ENCODE measurements around the gene ISG20. TPM values are rescaled to one million over a fixed set of nuclear protein-coding genes. Genes with fewer than 3 reads are reported as not detected.

Gene ISG20
- total and polyA plus RNA-seq, 7 donors = 1.9 to 177 (median 20.1) TPM

DNA sequence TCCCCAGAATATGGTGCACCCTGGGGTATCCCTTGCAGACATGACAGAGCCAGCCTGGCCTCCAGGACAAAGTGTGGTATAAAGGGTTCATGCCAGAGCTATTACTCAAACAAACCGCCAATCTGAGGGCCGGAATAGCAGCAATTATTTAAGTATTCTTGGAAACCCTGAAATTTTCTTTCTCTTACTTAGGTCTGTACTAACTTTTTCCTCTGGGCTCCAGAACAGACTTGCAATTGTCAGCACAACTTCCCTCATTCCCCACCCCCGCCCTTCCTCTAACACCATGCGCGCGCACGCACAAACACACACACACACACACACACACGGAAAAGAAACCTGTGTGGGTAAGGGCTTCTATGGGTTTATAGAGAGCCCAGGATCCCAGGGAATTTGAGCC, 56.3 kb downstream of the ISG20 start:
- no peak for TF ChIP-seq EP300 (IDR thresholded peaks at IDR 0.05)
- TF ChIP-seq, protein P1, sequence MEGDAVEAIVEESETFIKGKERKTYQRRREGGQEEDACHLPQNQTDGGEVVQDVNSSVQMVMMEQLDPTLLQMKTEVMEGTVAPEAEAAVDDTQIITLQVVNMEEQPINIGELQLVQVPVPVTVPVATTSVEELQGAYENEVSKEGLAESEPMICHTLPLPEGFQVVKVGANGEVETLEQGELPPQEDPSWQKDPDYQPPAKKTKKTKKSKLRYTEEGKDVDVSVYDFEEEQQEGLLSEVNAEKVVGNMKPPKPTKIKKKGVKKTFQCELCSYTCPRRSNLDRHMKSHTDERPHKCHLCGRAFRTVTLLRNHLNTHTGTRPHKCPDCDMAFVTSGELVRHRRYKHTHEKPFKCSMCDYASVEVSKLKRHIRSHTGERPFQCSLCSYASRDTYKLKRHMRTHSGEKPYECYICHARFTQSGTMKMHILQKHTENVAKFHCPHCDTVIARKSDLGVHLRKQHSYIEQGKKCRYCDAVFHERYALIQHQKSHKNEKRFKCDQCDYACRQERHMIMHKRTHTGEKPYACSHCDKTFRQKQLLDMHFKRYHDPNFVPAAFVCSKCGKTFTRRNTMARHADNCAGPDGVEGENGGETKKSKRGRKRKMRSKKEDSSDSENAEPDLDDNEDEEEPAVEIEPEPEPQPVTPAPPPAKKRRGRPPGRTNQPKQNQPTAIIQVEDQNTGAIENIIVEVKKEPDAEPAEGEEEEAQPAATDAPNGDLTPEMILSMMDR (IDR thresholded peaks at IDR 0.05) = no peak
- no peak for TF ChIP-seq POLR2A (IDR thresholded peaks at IDR 0.05)
- no peak for TF ChIP-seq POLR2AphosphoS5 (IDR thresholded peaks at IDR 0.05)
- Histone ChIP-seq H3K4me1 (peaks cover 0 to 4% (median 0%) of the 10 kb centered on the region in 4 donors), H3K36me3 (no peaks in the 10 kb centered on the region), H3K4me3 (no peak overlapping the region), H3K27me3 (no peaks in the 10 kb centered on the region), H3K9me3 (no peaks in the 10 kb centered on the region), H3K27ac (no peak overlapping the region)
- intact Hi-C loops (cut with DNase I) = no loop called here
- WGBS, 2 donors = 90% methylated on average over 8 of the region's 8 CpGs
- DNase-seq = no peak

DNA sequence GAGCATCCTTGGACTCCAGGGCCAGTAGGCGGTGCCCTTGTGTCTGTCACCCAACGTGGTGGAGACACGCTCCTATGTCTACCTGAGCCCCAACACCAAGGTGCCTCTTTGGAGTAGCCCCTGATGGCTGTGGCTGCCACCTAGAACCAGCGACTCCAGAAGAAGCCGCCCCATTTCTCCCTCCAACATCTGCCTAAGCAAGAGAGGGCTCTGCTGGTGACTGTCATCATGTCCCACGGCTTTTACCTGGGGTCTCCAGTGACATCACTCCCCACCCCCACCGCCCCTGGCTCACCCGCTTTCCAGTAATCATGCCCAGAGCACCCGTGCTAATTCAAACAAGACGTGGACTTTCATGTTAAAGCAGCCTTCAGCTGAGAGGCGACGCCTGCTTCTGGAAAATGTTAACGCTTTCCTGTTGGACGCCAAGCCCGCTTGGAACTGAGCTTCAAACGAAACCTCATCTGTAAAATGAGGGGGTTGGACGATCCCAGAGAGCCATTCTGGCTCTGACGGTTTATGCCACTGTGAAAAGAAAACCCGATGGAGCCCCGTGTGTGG, 57.0 kb downstream of the ISG20 start:
- TF ChIP-seq POLR2A (IDR thresholded peaks at IDR 0.05) (no peak), EP300 (IDR thresholded peaks at IDR 0.05) (no peak), POLR2AphosphoS5 (IDR thresholded peaks at IDR 0.05) (no peak)
- TF ChIP-seq, protein P1 (IDR thresholded peaks at IDR 0.05) = no peak
- Histone ChIP-seq H3K4me1 (peaks cover 0 to 4% (median 0%) of the 10 kb centered on the region in 4 donors), H3K4me3 (no peak overlapping the region), H3K36me3 (no peaks in the 10 kb centered on the region), H3K9me3 (no peaks in the 10 kb centered on the region), H3K27ac (no peak overlapping the region), H3K27me3 (no peaks in the 10 kb centered on the region)
- WGBS, 2 donors = 72 to 75% methylated on average over 20 of the region's 20 CpGs
- intact Hi-C loops (cut with DNase I) = no loop called here
- DNase-seq = no peak

DNA sequence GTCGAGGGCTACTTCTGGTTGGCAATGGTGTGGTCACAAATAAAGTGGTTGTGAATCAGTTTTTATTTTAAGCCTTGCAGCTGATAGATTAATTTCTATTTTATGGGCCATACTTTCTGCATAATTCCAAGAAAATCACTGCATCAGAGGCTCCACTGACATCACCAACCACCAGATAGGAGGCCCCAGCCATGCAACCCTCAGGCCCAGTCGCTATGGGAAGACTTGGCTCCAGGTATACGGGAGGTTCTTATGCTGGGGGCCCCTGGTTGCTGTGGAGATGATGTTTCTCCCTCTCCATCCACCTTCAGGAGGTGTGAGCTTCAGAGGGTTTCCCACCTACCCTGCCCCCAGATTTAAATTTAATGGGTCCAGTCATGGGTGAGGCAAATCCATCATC, 57.4 kb downstream of the ISG20 start:
- TF ChIP-seq, protein P1 (IDR thresholded peaks at IDR 0.05) = no peak
- TF ChIP-seq POLR2A (IDR thresholded peaks at IDR 0.05) (no peak), EP300 (IDR thresholded peaks at IDR 0.05) (no peak), POLR2AphosphoS5 (IDR thresholded peaks at IDR 0.05) (no peak)
- Histone ChIP-seq H3K4me1 (peaks cover 0 to 4% (median 0%) of the 10 kb centered on the region in 4 donors), H3K4me3 (no peak overlapping the region), H3K27ac (no peak overlapping the region), H3K9me3 (no peaks in the 10 kb centered on the region), H3K36me3 (no peaks in the 10 kb centered on the region), H3K27me3 (no peaks in the 10 kb centered on the region)
- WGBS, 2 donors = 85 to 90% methylated on average over 3 of the region's 3 CpGs
- intact Hi-C loops (cut with DNase I) = no loop called here
- no peak for DNase-seq

DNA sequence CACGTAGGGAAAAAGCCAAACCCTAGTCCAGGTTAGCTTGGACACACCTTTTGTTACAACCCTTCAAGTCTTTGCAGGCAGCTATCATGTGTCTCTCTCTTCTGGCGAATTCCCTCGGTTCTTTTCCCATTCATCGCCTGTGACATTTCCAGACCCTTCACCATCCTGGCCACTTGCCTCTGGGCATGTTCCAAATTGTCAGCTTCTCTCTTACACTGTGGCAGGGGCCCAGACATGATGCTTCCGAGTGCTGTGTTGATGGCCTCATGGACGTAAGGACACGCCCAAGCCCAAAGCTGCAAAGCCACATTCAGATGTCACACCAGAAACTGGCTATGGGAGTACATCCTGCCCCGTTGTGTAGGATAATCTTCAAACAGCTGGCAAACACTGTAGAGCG, 58.5 kb downstream of the ISG20 start:
- H3K36me3 ChIP-seq = no peaks in the 10 kb centered on the region
- no peak overlapping the region for H3K27ac ChIP-seq
- intact Hi-C loops (cut with DNase I) = no loop called here
- H3K4me1 ChIP-seq = peaks cover 0 to 4% (median 0%) of the 10 kb centered on the region in 4 donors
- no peaks in the 10 kb centered on the region for H3K27me3 ChIP-seq
- no peak for DNase-seq
- 65 to 77% methylated on average over 9 of the region's 9 CpGs for WGBS, 2 donors
- TF ChIP-seq, protein P1 (IDR thresholded peaks at IDR 0.05) = no peak
- no peak for TF ChIP-seq POLR2AphosphoS5 (IDR thresholded peaks at IDR 0.05)
- no peak for TF ChIP-seq EP300 (IDR thresholded peaks at IDR 0.05)
- TF ChIP-seq POLR2A (IDR thresholded peaks at IDR 0.05) = no peak
- no peaks in the 10 kb centered on the region for H3K9me3 ChIP-seq
- H3K4me3 ChIP-seq = no peak overlapping the region

DNA sequence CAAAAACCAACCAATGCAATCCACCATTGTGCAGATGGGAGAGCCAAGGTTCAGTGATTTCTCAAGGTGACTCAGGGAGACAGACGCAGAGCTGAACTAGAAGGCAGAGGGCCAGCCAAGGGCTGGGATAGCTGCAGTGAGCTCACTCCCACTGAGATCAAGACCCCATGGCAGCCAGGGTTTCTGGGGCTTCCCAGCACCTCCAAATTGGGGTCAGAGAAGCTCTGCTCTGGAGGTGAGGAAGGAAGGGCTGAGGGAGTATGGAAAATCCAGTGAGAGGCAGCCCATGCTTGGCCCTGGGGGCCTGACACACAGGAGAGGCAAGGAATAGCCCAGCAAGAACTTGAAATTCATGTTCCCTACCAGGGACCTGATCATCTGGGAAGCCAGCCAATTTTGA, 61.0 kb downstream of the ISG20 start:
- WGBS, 2 donors = 80 to 88% methylated on average over 1 of the region's 1 CpG
- H3K9me3 ChIP-seq = no peaks in the 10 kb centered on the region
- H3K36me3 ChIP-seq = no peaks in the 10 kb centered on the region
- no peak overlapping the region for H3K27ac ChIP-seq
- H3K27me3 ChIP-seq = no peaks in the 10 kb centered on the region
- TF ChIP-seq POLR2AphosphoS5 (IDR thresholded peaks at IDR 0.05) (no peak), POLR2A (IDR thresholded peaks at IDR 0.05) (no peak), EP300 (IDR thresholded peaks at IDR 0.05) (no peak)
- TF ChIP-seq, protein P1 (IDR thresholded peaks at IDR 0.05) = no peak
- peaks cover 0 to 4% (median 1%) of the 10 kb centered on the region in 4 donors for H3K4me1 ChIP-seq
- no peak overlapping the region for H3K4me3 ChIP-seq
- no peak for DNase-seq
- intact Hi-C loops (cut with DNase I) = no loop called here

Measured in sigmoid colon (tissue), 7 donors.